ENCODE measurements around the gene DTX4. TPM values are rescaled to one million over a fixed set of nuclear protein-coding genes. Genes with fewer than 3 reads are reported as not detected.

Gene DTX4
- total and polyA plus RNA-seq, 2 donors, result 1.6 to 2.0 TPM

DNA sequence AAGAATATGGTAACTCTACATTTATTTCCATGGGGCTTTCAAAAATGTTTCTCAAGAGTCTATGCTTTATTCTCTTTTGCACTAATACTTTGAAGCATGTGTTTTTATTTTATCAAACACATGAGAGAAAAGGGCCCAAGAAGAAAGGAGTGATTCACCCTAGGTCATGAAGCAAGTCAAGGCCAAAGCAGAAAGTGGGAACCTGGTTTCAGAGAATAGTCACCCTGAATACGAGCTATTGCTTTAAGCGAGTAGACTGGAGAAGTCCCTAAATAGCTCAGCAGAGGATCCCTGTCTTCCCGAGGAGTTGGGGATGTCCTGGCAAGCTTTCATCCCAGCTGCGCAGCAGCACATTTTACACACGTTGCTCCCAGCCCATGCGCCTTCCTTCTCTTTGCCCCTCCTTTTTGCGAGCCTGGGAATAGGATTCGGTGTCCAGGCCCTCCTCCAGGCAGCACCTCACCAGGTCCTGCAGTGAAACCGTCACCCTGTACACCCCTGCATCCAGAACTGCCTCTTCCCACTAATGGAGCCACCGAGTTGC lies 21.7 kb downstream of the DTX4 start:
- H3K4me1 ChIP-seq (ENCODE audit: control insufficient read depth in 2 of 2, insufficient read depth in 2 of 2, low read length in 2 of 2), result no peaks in the 10 kb centered on the region
- no peak for DNase-seq (ENCODE audit: low read depth in 6 of 9, low spot score in 9 of 9)
- H3K27ac ChIP-seq (ENCODE audit: low read depth in 1 of 2, low read length in 1 of 2), result no peak overlapping the region
- H3K27me3 ChIP-seq (ENCODE audit: control insufficient read depth in 2 of 2, insufficient read depth in 1 of 2, low read length in 1 of 2), result no peaks in the 10 kb centered on the region
- no peaks in the 10 kb centered on the region for H3K9me3 ChIP-seq (ENCODE audit: control insufficient read depth in 2 of 2, insufficient read depth in 1 of 2, low read length in 1 of 2)
- H3K4me3 ChIP-seq (ENCODE audit: low read length in 2 of 2), result no peak overlapping the region
- WGBS, result 97% methylated on average over 10 of the region's 10 CpGs
- H3K36me3 ChIP-seq (ENCODE audit: control insufficient read depth in 2 of 2, insufficient read depth in 2 of 2, low read length in 1 of 2), result no peaks in the 10 kb centered on the region

DNA sequence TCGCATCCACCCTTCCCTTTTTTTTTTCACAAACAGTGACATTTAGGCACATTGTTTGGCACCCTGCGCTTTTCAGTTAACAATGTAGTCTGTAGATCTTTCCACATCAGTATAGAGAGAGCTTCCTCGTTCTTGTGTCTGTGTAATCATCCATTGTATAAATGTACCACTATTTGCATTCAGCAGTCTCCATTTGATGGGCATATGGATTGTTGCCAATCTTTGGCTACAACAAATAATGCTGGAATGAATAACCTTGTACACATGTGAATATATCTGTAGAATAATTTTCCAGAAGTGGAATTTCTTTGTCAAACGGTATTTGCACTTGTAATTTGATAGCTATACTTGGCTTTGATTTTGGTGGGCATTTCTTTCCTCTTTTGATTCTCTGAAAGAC lies 23.7 kb downstream of the DTX4 start:
- H3K27ac ChIP-seq (ENCODE audit: low read depth in 1 of 2, low read length in 1 of 2), result no peak overlapping the region
- H3K36me3 ChIP-seq (ENCODE audit: control insufficient read depth in 2 of 2, insufficient read depth in 2 of 2, low read length in 1 of 2), result no peaks in the 10 kb centered on the region
- no peak overlapping the region for H3K4me3 ChIP-seq (ENCODE audit: low read length in 2 of 2)
- WGBS, result 93% methylated on average over 4 of the region's 4 CpGs
- H3K4me1 ChIP-seq (ENCODE audit: control insufficient read depth in 2 of 2, insufficient read depth in 2 of 2, low read length in 2 of 2), result no peaks in the 10 kb centered on the region
- no peaks in the 10 kb centered on the region for H3K27me3 ChIP-seq (ENCODE audit: control insufficient read depth in 2 of 2, insufficient read depth in 1 of 2, low read length in 1 of 2)
- no peaks in the 10 kb centered on the region for H3K9me3 ChIP-seq (ENCODE audit: control insufficient read depth in 2 of 2, insufficient read depth in 1 of 2, low read length in 1 of 2)
- DNase-seq (ENCODE audit: low read depth in 6 of 9, low spot score in 9 of 9), result no peak

DNA sequence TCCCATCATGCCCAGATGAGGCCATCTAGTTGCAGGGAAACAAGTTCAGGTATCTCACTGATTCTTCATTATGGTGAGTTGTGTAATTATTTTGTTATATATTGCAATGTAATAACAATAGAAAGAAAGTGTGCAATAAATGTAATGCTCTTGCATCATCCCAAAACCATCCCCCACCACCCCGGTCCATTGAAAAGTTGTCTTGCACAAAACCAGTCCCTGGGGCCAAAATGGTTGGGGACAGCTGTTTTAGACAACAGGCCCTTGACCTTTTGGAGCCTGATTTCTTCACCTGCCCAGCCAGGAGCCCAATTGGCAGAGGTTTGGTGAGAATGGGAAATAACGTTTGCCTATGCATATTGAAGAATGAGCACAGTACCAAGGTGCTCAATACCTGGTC lies 24.8 kb downstream of the DTX4 start:
- Histone ChIP-seq H3K27ac (ENCODE audit: low read depth in 1 of 2, low read length in 1 of 2) (no peak overlapping the region), H3K36me3 (ENCODE audit: control insufficient read depth in 2 of 2, insufficient read depth in 2 of 2, low read length in 1 of 2) (no peaks in the 10 kb centered on the region)

DNA sequence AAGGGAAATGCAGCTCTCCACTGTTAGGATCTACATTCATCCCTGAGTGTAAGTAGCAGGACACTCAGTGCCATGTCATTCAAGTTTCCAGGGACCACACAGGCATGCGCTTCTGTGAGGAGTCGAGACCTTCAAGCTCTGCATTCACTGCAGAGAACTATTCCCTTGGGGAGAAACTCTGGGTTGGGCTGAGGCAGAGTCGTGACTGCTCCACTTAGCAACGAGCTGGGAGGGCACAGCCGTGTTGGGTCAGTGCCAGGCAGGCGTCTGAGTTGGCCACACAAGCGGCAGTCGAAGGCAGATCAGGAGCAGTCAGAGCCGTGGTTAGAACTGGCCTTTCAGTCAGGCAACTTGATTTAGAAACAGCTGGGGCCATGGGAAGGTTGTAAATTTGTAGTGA lies 26.1 kb downstream of the DTX4 start:
- Histone ChIP-seq H3K27ac (ENCODE audit: low read depth in 1 of 2, low read length in 1 of 2) (no peak overlapping the region), H3K9me3 (ENCODE audit: control insufficient read depth in 2 of 2, insufficient read depth in 1 of 2, low read length in 1 of 2) (no peaks in the 10 kb centered on the region), H3K27me3 (ENCODE audit: control insufficient read depth in 2 of 2, insufficient read depth in 1 of 2, low read length in 1 of 2) (no peaks in the 10 kb centered on the region), H3K4me3 (ENCODE audit: low read length in 2 of 2) (no peak overlapping the region), H3K4me1 (ENCODE audit: control insufficient read depth in 2 of 2, insufficient read depth in 2 of 2, low read length in 2 of 2) (no peaks in the 10 kb centered on the region), H3K36me3 (ENCODE audit: control insufficient read depth in 2 of 2, insufficient read depth in 2 of 2, low read length in 1 of 2) (no peaks in the 10 kb centered on the region)
- no peak for DNase-seq (ENCODE audit: low read depth in 6 of 9, low spot score in 9 of 9)
- 29% methylated on average over 9 of the region's 9 CpGs for WGBS

More for the DNA sequence above, 24.8 kb downstream of the DTX4 start:
- Histone ChIP-seq H3K4me3 (ENCODE audit: low read length in 2 of 2) (no peak overlapping the region), H3K9me3 (ENCODE audit: control insufficient read depth in 2 of 2, insufficient read depth in 1 of 2, low read length in 1 of 2) (no peaks in the 10 kb centered on the region), H3K4me1 (ENCODE audit: control insufficient read depth in 2 of 2, insufficient read depth in 2 of 2, low read length in 2 of 2) (no peaks in the 10 kb centered on the region), H3K27me3 (ENCODE audit: control insufficient read depth in 2 of 2, insufficient read depth in 1 of 2, low read length in 1 of 2) (no peaks in the 10 kb centered on the region)
- no peak for DNase-seq (ENCODE audit: low read depth in 6 of 9, low spot score in 9 of 9)
- WGBS, result 96% methylated on average over 2 of the region's 2 CpGs

DNA sequence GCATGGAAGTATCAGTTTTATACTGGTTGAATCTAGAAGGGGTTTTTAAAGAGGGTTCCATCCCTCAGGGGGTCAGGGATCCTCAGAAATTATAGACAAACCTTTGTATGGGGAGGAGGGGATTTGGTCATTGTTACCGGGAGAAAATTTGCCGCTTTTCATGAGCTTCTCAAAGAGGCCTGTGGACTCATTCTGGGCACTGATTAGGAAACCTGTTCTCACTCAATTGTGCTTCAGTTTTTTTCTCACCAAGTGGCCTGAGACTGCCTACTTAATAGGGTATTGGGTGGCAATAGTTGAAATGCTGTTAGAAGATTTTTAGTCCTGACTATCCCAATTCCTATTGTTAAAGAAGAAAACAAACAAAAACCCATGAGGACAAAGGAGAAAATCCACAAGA lies 26.8 kb downstream of the DTX4 start:
- Histone ChIP-seq H3K4me3 (ENCODE audit: low read length in 2 of 2) (no peak overlapping the region), H3K9me3 (ENCODE audit: control insufficient read depth in 2 of 2, insufficient read depth in 1 of 2, low read length in 1 of 2) (no peaks in the 10 kb centered on the region), H3K27ac (ENCODE audit: low read depth in 1 of 2, low read length in 1 of 2) (no peak overlapping the region), H3K27me3 (ENCODE audit: control insufficient read depth in 2 of 2, insufficient read depth in 1 of 2, low read length in 1 of 2) (no peaks in the 10 kb centered on the region), H3K4me1 (ENCODE audit: control insufficient read depth in 2 of 2, insufficient read depth in 2 of 2, low read length in 2 of 2) (no peaks in the 10 kb centered on the region), H3K36me3 (ENCODE audit: control insufficient read depth in 2 of 2, insufficient read depth in 2 of 2, low read length in 1 of 2) (no peaks in the 10 kb centered on the region)
- 96% methylated on average over 2 of the region's 2 CpGs for WGBS
- DNase-seq (ENCODE audit: low read depth in 6 of 9, low spot score in 9 of 9), result no peak

DNA sequence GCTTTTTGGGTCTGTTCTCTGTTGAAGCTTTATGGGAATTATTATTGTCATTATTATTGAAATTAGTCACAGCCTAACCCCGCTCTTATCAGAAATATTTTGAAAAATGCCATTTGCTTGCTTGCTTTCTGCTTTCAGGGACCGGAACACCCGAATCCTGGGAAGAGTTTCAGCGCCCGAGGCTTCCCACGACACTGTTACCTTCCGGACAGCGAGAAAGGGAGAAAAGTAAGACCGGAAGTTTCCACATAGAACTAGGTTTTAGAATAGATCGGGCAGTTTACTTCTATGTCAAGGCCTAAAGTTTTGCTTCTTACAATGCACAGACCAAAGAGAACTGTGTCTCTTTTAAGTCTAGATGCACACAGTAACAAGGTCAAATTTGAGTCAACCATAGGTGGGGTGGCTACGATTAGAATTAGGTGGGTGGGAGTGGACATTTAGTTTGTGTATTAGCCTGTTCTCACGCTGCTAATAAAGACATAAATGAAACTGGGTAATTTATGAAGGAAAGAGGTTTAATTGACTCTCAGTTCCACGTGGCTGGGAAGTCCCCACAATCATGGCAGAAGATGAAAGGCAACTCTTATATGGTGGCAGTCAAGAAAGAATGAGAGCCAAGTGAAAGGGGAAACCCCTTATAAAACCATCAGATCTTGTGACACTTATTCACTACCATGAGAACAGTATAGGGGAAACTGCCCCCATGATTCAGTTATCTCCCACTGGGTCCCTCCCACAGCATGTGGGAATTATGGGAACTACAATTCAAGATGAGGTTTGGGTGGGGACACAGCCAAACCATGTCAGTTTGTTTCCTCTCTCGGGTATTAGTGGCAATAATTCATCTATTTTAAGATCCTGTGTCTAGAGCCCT lies 27.9 kb downstream of the DTX4 start:
- Histone ChIP-seq H3K4me1 (ENCODE audit: control insufficient read depth in 2 of 2, insufficient read depth in 2 of 2, low read length in 2 of 2) (no peaks in the 10 kb centered on the region), H3K36me3 (ENCODE audit: control insufficient read depth in 2 of 2, insufficient read depth in 2 of 2, low read length in 1 of 2) (no peaks in the 10 kb centered on the region), H3K27ac (ENCODE audit: low read depth in 1 of 2, low read length in 1 of 2) (no peak overlapping the region), H3K4me3 (ENCODE audit: low read length in 2 of 2) (no peak overlapping the region), H3K9me3 (ENCODE audit: control insufficient read depth in 2 of 2, insufficient read depth in 1 of 2, low read length in 1 of 2) (no peaks in the 10 kb centered on the region), H3K27me3 (ENCODE audit: control insufficient read depth in 2 of 2, insufficient read depth in 1 of 2, low read length in 1 of 2) (no peaks in the 10 kb centered on the region)
- 85% methylated on average over 14 of the region's 14 CpGs for whole genome bisulfite sequencing
- DNase-seq (ENCODE audit: low read depth in 6 of 9, low spot score in 9 of 9), result no peak

DNA sequence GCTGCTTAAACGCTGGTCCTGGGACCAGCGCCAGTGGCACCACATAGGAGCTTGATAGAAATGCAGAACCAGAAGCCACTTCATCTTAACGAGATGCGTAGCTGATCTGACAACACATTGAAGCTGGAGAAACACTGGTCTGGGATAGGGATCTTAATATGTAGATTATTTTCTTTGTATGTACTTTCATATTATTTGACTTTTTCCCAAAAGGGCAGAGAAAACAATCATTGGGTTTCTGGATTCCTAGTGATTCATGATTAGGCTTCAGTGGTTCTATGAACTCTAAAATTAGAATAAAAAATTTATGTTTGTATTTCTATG lies 28.5 kb downstream of the DTX4 start:
- H3K36me3 ChIP-seq (ENCODE audit: control insufficient read depth in 2 of 2, insufficient read depth in 2 of 2, low read length in 1 of 2), result no peaks in the 10 kb centered on the region
- no peaks in the 10 kb centered on the region for H3K27me3 ChIP-seq (ENCODE audit: control insufficient read depth in 2 of 2, insufficient read depth in 1 of 2, low read length in 1 of 2)
- H3K9me3 ChIP-seq (ENCODE audit: control insufficient read depth in 2 of 2, insufficient read depth in 1 of 2, low read length in 1 of 2), result no peaks in the 10 kb centered on the region
- no peaks in the 10 kb centered on the region for H3K4me1 ChIP-seq (ENCODE audit: control insufficient read depth in 2 of 2, insufficient read depth in 2 of 2, low read length in 2 of 2)
- no peak for DNase-seq (ENCODE audit: low read depth in 6 of 9, low spot score in 9 of 9)
- no peak overlapping the region for H3K4me3 ChIP-seq (ENCODE audit: low read length in 2 of 2)
- WGBS, result 57% methylated on average over 4 of the region's 4 CpGs
- no peak overlapping the region for H3K27ac ChIP-seq (ENCODE audit: low read depth in 1 of 2, low read length in 1 of 2)

DNA sequence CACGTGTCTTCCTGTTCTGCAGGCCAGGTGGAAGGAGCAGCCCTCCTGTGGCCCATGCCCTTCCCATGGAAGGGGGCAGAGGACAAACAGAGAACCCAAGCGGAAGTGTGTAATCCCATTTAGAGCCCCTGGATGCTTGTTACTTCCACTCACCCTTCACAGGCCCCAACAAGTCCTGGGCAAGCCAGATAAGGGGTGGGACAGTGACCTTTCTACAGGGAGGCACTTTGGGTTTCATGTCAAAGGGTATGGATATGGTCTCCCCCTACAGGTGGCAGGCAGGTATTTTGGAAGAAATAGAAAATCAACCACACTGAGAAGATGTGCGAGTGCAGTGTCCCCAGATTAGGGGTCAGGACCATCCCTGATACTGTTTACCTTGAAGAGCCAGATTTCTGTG lies 29.4 kb downstream of the DTX4 start:
- no peaks in the 10 kb centered on the region for H3K36me3 ChIP-seq (ENCODE audit: control insufficient read depth in 2 of 2, insufficient read depth in 2 of 2, low read length in 1 of 2)
- H3K27ac ChIP-seq (ENCODE audit: low read depth in 1 of 2, low read length in 1 of 2), result no peak overlapping the region
- WGBS, result 96% methylated on average over 3 of the region's 3 CpGs
- no peaks in the 10 kb centered on the region for H3K27me3 ChIP-seq (ENCODE audit: control insufficient read depth in 2 of 2, insufficient read depth in 1 of 2, low read length in 1 of 2)
- no peak for DNase-seq (ENCODE audit: low read depth in 6 of 9, low spot score in 9 of 9)
- H3K9me3 ChIP-seq (ENCODE audit: control insufficient read depth in 2 of 2, insufficient read depth in 1 of 2, low read length in 1 of 2), result no peaks in the 10 kb centered on the region
- no peaks in the 10 kb centered on the region for H3K4me1 ChIP-seq (ENCODE audit: control insufficient read depth in 2 of 2, insufficient read depth in 2 of 2, low read length in 2 of 2)
- no peak overlapping the region for H3K4me3 ChIP-seq (ENCODE audit: low read length in 2 of 2)

DNA sequence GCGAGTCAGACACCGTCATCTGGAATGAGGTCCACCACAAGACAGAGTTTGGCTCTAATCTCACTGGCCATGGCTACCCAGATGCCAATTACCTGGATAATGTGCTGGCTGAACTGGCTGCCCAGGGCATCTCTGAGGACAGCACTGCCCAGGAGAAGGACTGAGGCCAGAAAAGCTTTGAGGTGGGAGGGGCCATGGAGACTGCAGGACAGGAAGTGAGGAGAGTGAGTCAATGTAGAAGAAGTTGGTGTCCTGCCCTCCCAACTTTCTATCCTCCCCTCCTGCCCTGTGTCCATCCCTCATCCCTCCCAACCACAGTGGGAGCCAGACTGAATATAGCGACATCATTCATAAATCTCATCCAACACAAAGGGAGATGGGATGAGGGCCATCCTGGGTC lies 32.8 kb downstream of the DTX4 start:
- WGBS, result 97% methylated on average over 3 of the region's 3 CpGs
- no peak overlapping the region for H3K27ac ChIP-seq (ENCODE audit: low read depth in 1 of 2, low read length in 1 of 2)
- H3K4me1 ChIP-seq (ENCODE audit: control insufficient read depth in 2 of 2, insufficient read depth in 2 of 2, low read length in 2 of 2), result peaks cover 0 to 2% of the 10 kb centered on the region in 2 donors
- no peaks in the 10 kb centered on the region for H3K27me3 ChIP-seq (ENCODE audit: control insufficient read depth in 2 of 2, insufficient read depth in 1 of 2, low read length in 1 of 2)
- H3K9me3 ChIP-seq (ENCODE audit: control insufficient read depth in 2 of 2, insufficient read depth in 1 of 2, low read length in 1 of 2), result no peaks in the 10 kb centered on the region
- no peak overlapping the region for H3K4me3 ChIP-seq (ENCODE audit: low read length in 2 of 2)
- DNase-seq (ENCODE audit: low read depth in 6 of 9, low spot score in 9 of 9), result no peak
- H3K36me3 ChIP-seq (ENCODE audit: control insufficient read depth in 2 of 2, insufficient read depth in 2 of 2, low read length in 1 of 2), result no peaks in the 10 kb centered on the region

Data from thymus (tissue), 11 donors.